ENCODE data around the gene TACC2. TPM values are rescaled to one million over a fixed set of nuclear protein-coding genes. Genes with fewer than 3 reads are reported as not detected.

TACC2 gene
- total and polyA plus RNA-seq, 3 experiments from 2014 or later = not detected

GRCh38 chr10:122135251-122136025 lies 146.5 kb downstream of the TACC2 start:
- Mint-ChIP-seq H3K9me3 (no peaks in the 10 kb centered on the region), H3K4me1 (no peaks in the 10 kb centered on the region), H3K27me3 (peaks cover 0 to 12% of the 10 kb centered on the region in 2 donors), H3K36me3 (no peaks in the 10 kb centered on the region), H3K27ac (no peak overlapping the region), H3K4me3 (no peak overlapping the region)
- Histone ChIP-seq H3K27ac (ENCODE audit: low read depth, low read length) (no peak overlapping the region), H3K4me1 (ENCODE audit: insufficient read depth, low read length) (no peaks in the 10 kb centered on the region), H3K9me3 (ENCODE audit: low read length) (no peaks in the 10 kb centered on the region), H3K36me3 (ENCODE audit: insufficient read depth, low read length) (no peaks in the 10 kb centered on the region), H3K27me3 (ENCODE audit: insufficient read depth, low read length, poor library complexity, severe bottlenecking) (no peaks in the 10 kb centered on the region), H3K4me3 (ENCODE audit: low read length) (no peak overlapping the region)
- DNase-seq = no peak
- ChIA-PET POLR2A (no interaction called here), CTCF (no interaction called here)

- no peak for DNase-seq
- no peak overlapping the region for H3K4me3 ChIP-seq (ENCODE audit: low read length)
- ChIA-PET POLR2A (no interaction called here), CTCF (no interaction called here)
- H3K27me3 ChIP-seq (ENCODE audit: insufficient read depth, low read length, poor library complexity, severe bottlenecking) = no peaks in the 10 kb centered on the region
- no peaks in the 10 kb centered on the region for H3K36me3 ChIP-seq (ENCODE audit: insufficient read depth, low read length)
- Mint-ChIP-seq H3K9me3 (no peaks in the 10 kb centered on the region), H3K4me3 (no peak overlapping the region), H3K27ac (no peak overlapping the region), H3K4me1 (no peaks in the 10 kb centered on the region), H3K36me3 (no peaks in the 10 kb centered on the region), H3K27me3 (peaks cover 3 to 6% of the 10 kb centered on the region in 2 donors)
- no peaks in the 10 kb centered on the region for H3K9me3 ChIP-seq (ENCODE audit: low read length)
- no peaks in the 10 kb centered on the region for H3K4me1 ChIP-seq (ENCODE audit: insufficient read depth, low read length)
- H3K27ac ChIP-seq (ENCODE audit: low read depth, low read length) = no peak overlapping the region
These were observed 150.1 kb downstream of the TACC2 start for GRCh38 chr10:122138831-122139625.

- H3K9me3 Mint-ChIP-seq = no peaks in the 10 kb centered on the region
- Histone ChIP-seq H3K27me3 (ENCODE audit: insufficient read depth, low read length, poor library complexity, severe bottlenecking) (no peaks in the 10 kb centered on the region), H3K4me3 (ENCODE audit: low read length) (no peak overlapping the region), H3K9me3 (ENCODE audit: low read length) (no peaks in the 10 kb centered on the region), H3K27ac (ENCODE audit: low read depth, low read length) (no peak overlapping the region), H3K4me1 (ENCODE audit: insufficient read depth, low read length) (no peaks in the 10 kb centered on the region), H3K36me3 (ENCODE audit: insufficient read depth, low read length) (no peaks in the 10 kb centered on the region)
- DNase-seq = no peak
- no peaks in the 10 kb centered on the region for H3K4me1 Mint-ChIP-seq
- ChIA-PET CTCF (no interaction called here), POLR2A (no interaction called here)
- H3K36me3 Mint-ChIP-seq = no peaks in the 10 kb centered on the region
- H3K27ac Mint-ChIP-seq = no peak overlapping the region
- peaks cover 3 to 6% of the 10 kb centered on the region in 2 donors for H3K27me3 Mint-ChIP-seq
- H3K4me3 Mint-ChIP-seq = no peak overlapping the region
These were observed 150.7 kb downstream of the TACC2 start for GRCh38 chr10:122139627-122140170.

- no peak overlapping the region for H3K4me3 ChIP-seq (ENCODE audit: low read length)
- no peaks in the 10 kb centered on the region for H3K4me1 ChIP-seq (ENCODE audit: insufficient read depth, low read length)
- H3K27ac ChIP-seq (ENCODE audit: low read depth, low read length) = no peak overlapping the region
- no peaks in the 10 kb centered on the region for H3K27me3 ChIP-seq (ENCODE audit: insufficient read depth, low read length, poor library complexity, severe bottlenecking)
- POLR2A ChIA-PET = no interaction called here
- Mint-ChIP-seq H3K4me3 (no peak overlapping the region), H3K27me3 (peaks cover 3 to 6% of the 10 kb centered on the region in 2 donors), H3K36me3 (no peaks in the 10 kb centered on the region), H3K4me1 (no peaks in the 10 kb centered on the region), H3K9me3 (peaks cover 0 to 4% (median 2%) of the 10 kb centered on the region in 5 donors), H3K27ac (no peak overlapping the region)
- H3K9me3 ChIP-seq (ENCODE audit: low read length) = no peaks in the 10 kb centered on the region
- CTCF ChIA-PET = no interaction called here
- H3K36me3 ChIP-seq (ENCODE audit: insufficient read depth, low read length) = no peaks in the 10 kb centered on the region
- DNase-seq = no peak
These were observed 151.5 kb downstream of the TACC2 start for GRCh38 chr10:122140461-122140902.

GRCh38 chr10:122140941-122141623 lies 152.1 kb downstream of the TACC2 start:
- Mint-ChIP-seq H3K36me3 (no peaks in the 10 kb centered on the region), H3K27ac (no peak overlapping the region), H3K4me3 (no peak overlapping the region), H3K9me3 (peaks cover 0 to 8% (median 2%) of the 10 kb centered on the region in 5 donors), H3K4me1 (no peaks in the 10 kb centered on the region), H3K27me3 (peaks cover 3 to 6% of the 10 kb centered on the region in 2 donors)
- ChIA-PET POLR2A (no interaction called here), CTCF (no interaction called here)
- H3K27me3 ChIP-seq (ENCODE audit: insufficient read depth, low read length, poor library complexity, severe bottlenecking) = no peaks in the 10 kb centered on the region
- DNase-seq = no peak
- no peak overlapping the region for H3K4me3 ChIP-seq (ENCODE audit: low read length)
- no peaks in the 10 kb centered on the region for H3K4me1 ChIP-seq (ENCODE audit: insufficient read depth, low read length)
- no peaks in the 10 kb centered on the region for H3K36me3 ChIP-seq (ENCODE audit: insufficient read depth, low read length)
- H3K9me3 ChIP-seq (ENCODE audit: low read length) = no peaks in the 10 kb centered on the region
- H3K27ac ChIP-seq (ENCODE audit: low read depth, low read length) = no peak overlapping the region

GRCh38 chr10:122141821-122142640 lies 153.1 kb downstream of the TACC2 start:
- POLR2A ChIA-PET = no interaction called here
- Mint-ChIP-seq H3K27me3 (peaks cover 3 to 6% of the 10 kb centered on the region in 2 donors), H3K4me1 (no peaks in the 10 kb centered on the region), H3K9me3 (peaks cover 0 to 8% (median 2%) of the 10 kb centered on the region in 5 donors), H3K36me3 (no peaks in the 10 kb centered on the region), H3K4me3 (no peak overlapping the region), H3K27ac (peak overlapping the region in 1 of 8 donors; percentile 57)
- Histone ChIP-seq H3K4me1 (ENCODE audit: insufficient read depth, low read length) (no peaks in the 10 kb centered on the region), H3K9me3 (ENCODE audit: low read length) (no peaks in the 10 kb centered on the region), H3K4me3 (ENCODE audit: low read length) (no peak overlapping the region), H3K27me3 (ENCODE audit: insufficient read depth, low read length, poor library complexity, severe bottlenecking) (no peaks in the 10 kb centered on the region), H3K36me3 (ENCODE audit: insufficient read depth, low read length) (no peaks in the 10 kb centered on the region), H3K27ac (ENCODE audit: low read depth, low read length) (no peak overlapping the region)
- CTCF ChIA-PET = no interaction called here
- DNase-seq = no peak

GRCh38 chr10:122142641-122143237 lies 153.8 kb downstream of the TACC2 start:
- no peaks in the 10 kb centered on the region for H3K36me3 ChIP-seq (ENCODE audit: insufficient read depth, low read length)
- POLR2A ChIA-PET = no interaction called here
- Mint-ChIP-seq H3K9me3 (peaks cover 0 to 8% (median 2%) of the 10 kb centered on the region in 5 donors), H3K36me3 (no peaks in the 10 kb centered on the region), H3K27me3 (peaks cover 3 to 6% of the 10 kb centered on the region in 2 donors), H3K4me3 (no peak overlapping the region), H3K4me1 (no peaks in the 10 kb centered on the region), H3K27ac (no peak overlapping the region)
- H3K27me3 ChIP-seq (ENCODE audit: insufficient read depth, low read length, poor library complexity, severe bottlenecking) = no peaks in the 10 kb centered on the region
- no peaks in the 10 kb centered on the region for H3K9me3 ChIP-seq (ENCODE audit: low read length)
- H3K4me3 ChIP-seq (ENCODE audit: low read length) = no peak overlapping the region
- H3K27ac ChIP-seq (ENCODE audit: low read depth, low read length) = no peak overlapping the region
- CTCF ChIA-PET = no interaction called here
- no peaks in the 10 kb centered on the region for H3K4me1 ChIP-seq (ENCODE audit: insufficient read depth, low read length)
- no peak for DNase-seq

All from CD8-positive, alpha-beta memory T cell (primary cell).